CD4-positive, alpha-beta T cell (primary cell): Measurements from ENCODE around the gene FMN1. TPM values are rescaled to one million over a fixed set of nuclear protein-coding genes. Genes with fewer than 3 reads are reported as not detected.

ENCODE experiments used
- ATAC-seq: fragments of 200-7000 bp; cut with Tn5 transposase; one replicate; pipeline ENCODE4 v1.10.0; 2022; ENCODE audit warnings: mild to moderate bottlenecking; ENCODE audit not compliant: poor library complexity
- CTCF ChIA-PET: fragments of 350-600 bp; sonication (Branson Sonifier 250); formaldehyde crosslinking; loops from one replicate; lab custom pipeline; 2021; ENCODE audit warnings: antibody characterized with exemption, inconsistent platforms; lab: Charles Lee
- POLR2A ChIA-PET: fragments of 350-600 bp; sonication (Branson Sonifier 250); formaldehyde crosslinking; loops from one replicate; lab custom pipeline; 2021; ENCODE audit warnings: antibody characterized with exemption, inconsistent platforms; lab: Charles Lee
- DNase-seq, 14 experiments: peaks; one replicate each; pipeline ENCODE4 v3.0.0-alpha.2; 2013 to 2020; ENCODE audit warnings: mixed read lengths in 2 of 14
- H3K27ac ChIP-seq, 2 donors: one replicate each; pipeline versions ENCODE4 v1.5.1 to v1.7.0; 2013; ENCODE audit warnings: low read length in 2 of 2, low read depth in 1 of 2, mild to moderate bottlenecking in 1 of 2
- H3K27me3 ChIP-seq, 2 experiments: 1 replicate in 1 of 2; 2 replicates in 1 of 2; pipeline versions ENCODE4 v1.6.1 to v1.7.0; 2013; ENCODE audit warnings: low read length in 2 of 2, control low read depth in 1 of 2, mild to moderate bottlenecking in 1 of 2, moderate library complexity in 1 of 2; ENCODE audit not compliant: insufficient read depth in 2 of 2, control insufficient read depth in 1 of 2
- H3K36me3 ChIP-seq: one replicate; pipeline ENCODE4 v1.6.1; 2013; ENCODE audit warnings: low read length, control low read depth; ENCODE audit not compliant: insufficient read depth
- H3K4me1 ChIP-seq: one replicate; pipeline ENCODE4 v1.6.1; 2013; ENCODE audit warnings: low read length, control low read depth; ENCODE audit not compliant: insufficient read depth
- H3K4me3 ChIP-seq: one replicate; pipeline ENCODE4 v1.5.1; 2013; ENCODE audit warnings: mild to moderate bottlenecking, low read length, moderate library complexity
- H3K9me3 ChIP-seq, 2 experiments: 1 replicate in 1 of 2; 2 replicates in 1 of 2; pipeline versions ENCODE4 v1.6.1 to v1.7.0; 2013; ENCODE audit warnings: low read length in 2 of 2, mild to moderate bottlenecking in 2 of 2, control low read depth in 1 of 2, moderate library complexity in 1 of 2; ENCODE audit not compliant: control insufficient read depth in 1 of 2, insufficient read depth in 1 of 2
- H3K27ac Mint-ChIP-seq: one replicate; pipeline ENCODE4 v1.8.0; 2020; ENCODE audit warnings: mixed read lengths
- H3K27me3 Mint-ChIP-seq: one replicate; pipeline ENCODE4 v1.8.0; 2021; ENCODE audit warnings: mixed read lengths
- H3K36me3 Mint-ChIP-seq: one replicate; pipeline ENCODE4 v1.8.0; 2021; ENCODE audit warnings: low read depth, mixed read lengths
- H3K4me1 Mint-ChIP-seq: one replicate; pipeline ENCODE4 v1.8.0; 2021; ENCODE audit warnings: low read depth, mixed read lengths
- H3K4me3 Mint-ChIP-seq: one replicate; pipeline ENCODE4 v1.8.0; 2020; ENCODE audit warnings: mild to moderate bottlenecking, mixed read lengths
- H3K9me3 Mint-ChIP-seq: one replicate; pipeline ENCODE4 v1.8.0; 2020; ENCODE audit warnings: mixed read lengths
- intact Hi-C, 2 experiments: fragments of 100-400 bp; cut with DNase I in 1 of 2; cut with micrococcal nuclease in 1 of 2; formaldehyde crosslinking; loops; one replicate each; pipeline versions ENCODE4 v1.15.1 to v1.9.0; 2023 to 2025; cut with DNase I, micrococcal nuclease
- total RNA-seq, 174 experiments: library from RNA in 2 of 174; stranded (reverse) in 2 of 174; gene quantifications; one replicate each; pipeline ENCODE4 v1.2.3 and lab custom pipeline; 2021 to 2026
- TF ChIP-seq, protein P1 (sequence below): fragments of 200-600 bp; IDR thresholded peaks from one replicate; pipeline ENCODE4 v1.8.0; 2022; ENCODE audit warnings: antibody characterized with exemption, mild to moderate bottlenecking

The FMN1 gene
- total RNA-seq, 2 experiments from 2014 or later: 0.39 to 0.55 TPM

DNA sequence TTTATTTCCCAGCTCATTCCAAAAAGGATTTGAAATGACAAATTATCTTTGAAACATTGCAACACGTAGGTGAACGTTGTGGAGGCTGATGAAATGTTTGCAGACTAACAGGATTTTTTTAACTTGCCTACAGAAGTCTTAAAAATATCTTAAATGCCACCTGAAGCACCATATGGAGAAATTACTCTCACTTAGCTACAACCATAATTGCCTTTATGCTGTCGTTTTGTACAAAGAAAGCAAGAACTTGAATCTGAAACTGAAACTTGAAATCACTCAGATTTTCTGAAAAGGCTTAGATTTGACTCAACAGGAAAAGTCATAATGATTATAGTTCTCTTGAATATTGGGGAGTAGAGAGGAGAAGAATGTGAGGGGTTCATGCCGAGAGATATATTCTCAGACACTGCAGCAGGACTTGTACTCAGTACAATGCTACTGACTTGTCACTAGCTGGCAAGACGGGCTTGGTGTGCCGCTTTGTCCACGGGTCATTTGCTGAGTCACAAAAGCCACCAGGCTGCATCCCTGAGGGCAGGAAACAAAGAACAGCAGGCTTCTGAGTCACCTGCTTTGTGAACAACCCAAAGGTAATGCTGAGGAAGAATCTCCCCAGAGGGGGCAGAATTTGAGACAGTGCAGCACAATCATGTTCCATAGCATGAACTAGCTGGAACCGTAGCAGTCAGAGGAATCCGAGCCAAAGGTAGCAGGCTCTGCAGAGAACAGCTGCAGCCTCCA, 7.1 kb upstream of the FMN1 start:
- CTCF ChIA-PET: interaction anchor here (0.7 to 1.5 kb wide), 2 partner anchors 8 to 13 kb away, joined by 3 read pairs; no protein-coding TSS in a partner anchor
- no peaks in the 10 kb centered on the region for H3K9me3 ChIP-seq
- Mint-ChIP-seq H3K27me3 (no peaks in the 10 kb centered on the region), H3K9me3 (no peaks in the 10 kb centered on the region), H3K27ac (peak overlapping the region; percentile 40), H3K4me1 (peaks cover 23% of the 10 kb centered on the region), H3K36me3 (no peaks in the 10 kb centered on the region), H3K4me3 (peak overlapping the region; percentile 34)
- DNase-seq (peak; percentile 10 to 73 (median 38)), ATAC-seq (peak; percentile 93)
- TF ChIP-seq, protein P1, sequence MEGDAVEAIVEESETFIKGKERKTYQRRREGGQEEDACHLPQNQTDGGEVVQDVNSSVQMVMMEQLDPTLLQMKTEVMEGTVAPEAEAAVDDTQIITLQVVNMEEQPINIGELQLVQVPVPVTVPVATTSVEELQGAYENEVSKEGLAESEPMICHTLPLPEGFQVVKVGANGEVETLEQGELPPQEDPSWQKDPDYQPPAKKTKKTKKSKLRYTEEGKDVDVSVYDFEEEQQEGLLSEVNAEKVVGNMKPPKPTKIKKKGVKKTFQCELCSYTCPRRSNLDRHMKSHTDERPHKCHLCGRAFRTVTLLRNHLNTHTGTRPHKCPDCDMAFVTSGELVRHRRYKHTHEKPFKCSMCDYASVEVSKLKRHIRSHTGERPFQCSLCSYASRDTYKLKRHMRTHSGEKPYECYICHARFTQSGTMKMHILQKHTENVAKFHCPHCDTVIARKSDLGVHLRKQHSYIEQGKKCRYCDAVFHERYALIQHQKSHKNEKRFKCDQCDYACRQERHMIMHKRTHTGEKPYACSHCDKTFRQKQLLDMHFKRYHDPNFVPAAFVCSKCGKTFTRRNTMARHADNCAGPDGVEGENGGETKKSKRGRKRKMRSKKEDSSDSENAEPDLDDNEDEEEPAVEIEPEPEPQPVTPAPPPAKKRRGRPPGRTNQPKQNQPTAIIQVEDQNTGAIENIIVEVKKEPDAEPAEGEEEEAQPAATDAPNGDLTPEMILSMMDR: peak; percentile 31
- peak overlapping the region in 1 of 2 donors; percentile 1 for H3K27ac ChIP-seq
- H3K4me1 ChIP-seq: peaks cover 8% of the 10 kb centered on the region
- peak overlapping the region; percentile 33 for H3K4me3 ChIP-seq
- intact Hi-C loops: no loop called here
- POLR2A ChIA-PET: interaction anchor here (0.9 to 1.9 kb wide), 2 partner anchors 13 to 78 kb away, joined by 3 to 6 read pairs; no protein-coding TSS in a partner anchor
- no peaks in the 10 kb centered on the region for H3K36me3 ChIP-seq
- H3K27me3 ChIP-seq: no peaks in the 10 kb centered on the region

DNA sequence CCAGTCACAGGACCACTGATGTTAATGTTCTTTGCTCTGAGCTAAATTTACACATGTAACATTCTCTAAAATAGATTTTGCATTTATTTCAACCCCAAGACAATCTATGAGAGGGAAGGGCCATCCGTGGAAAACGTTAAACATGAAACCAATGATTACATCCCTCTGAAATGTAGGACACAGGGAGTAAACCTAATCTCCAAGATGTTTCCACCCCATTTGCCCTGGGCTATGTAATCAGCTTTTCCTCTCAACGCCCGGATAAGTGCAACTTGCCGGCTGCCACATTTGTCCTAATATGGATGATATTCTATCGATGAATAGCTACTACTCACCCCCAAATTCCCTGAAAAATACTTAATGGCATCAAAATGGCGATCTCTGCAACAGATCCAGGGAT, 6.4 kb upstream of the FMN1 start:
- peaks cover 23% of the 10 kb centered on the region for H3K4me1 Mint-ChIP-seq
- Histone ChIP-seq H3K36me3 (no peaks in the 10 kb centered on the region), H3K4me3 (no peak overlapping the region), H3K27ac (no peak overlapping the region), H3K4me1 (peaks cover 8% of the 10 kb centered on the region), H3K9me3 (no peaks in the 10 kb centered on the region), H3K27me3 (no peaks in the 10 kb centered on the region)
- no peaks in the 10 kb centered on the region for H3K9me3 Mint-ChIP-seq
- ChIA-PET POLR2A (no interaction called here), CTCF (no interaction called here)
- no peak overlapping the region for H3K4me3 Mint-ChIP-seq
- TF ChIP-seq, protein P1: no peak
- no peaks in the 10 kb centered on the region for H3K36me3 Mint-ChIP-seq
- ATAC-seq: no peak
- intact Hi-C loops: no loop called here
- no peaks in the 10 kb centered on the region for H3K27me3 Mint-ChIP-seq
- DNase-seq: no peak
- H3K27ac Mint-ChIP-seq: no peak overlapping the region

DNA sequence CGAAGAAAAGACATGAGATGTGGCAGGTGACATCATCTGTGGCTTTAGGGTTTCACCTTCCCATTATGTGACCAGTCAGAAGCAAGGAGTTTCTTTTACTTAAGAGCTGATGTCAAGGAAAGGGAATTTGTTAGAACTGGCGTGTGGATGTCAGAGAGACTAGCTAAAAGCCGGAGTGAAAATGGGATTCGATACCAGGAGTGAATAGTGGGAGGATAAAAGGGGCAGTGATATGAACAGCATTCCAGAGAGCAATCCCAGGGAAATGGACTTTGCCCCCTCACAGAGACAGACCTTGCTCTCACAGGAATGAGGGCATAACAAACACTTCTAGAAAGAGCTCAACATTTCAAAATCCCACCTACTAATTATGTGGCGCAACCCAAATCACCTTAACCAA, 5.9 kb upstream of the FMN1 start:
- H3K4me1 Mint-ChIP-seq: peaks cover 23% of the 10 kb centered on the region
- Histone ChIP-seq H3K27me3 (no peaks in the 10 kb centered on the region), H3K9me3 (no peaks in the 10 kb centered on the region), H3K4me1 (peaks cover 8% of the 10 kb centered on the region), H3K4me3 (no peak overlapping the region), H3K27ac (no peak overlapping the region), H3K36me3 (no peaks in the 10 kb centered on the region)
- intact Hi-C loops: no loop called here
- H3K27ac Mint-ChIP-seq: no peak overlapping the region
- ATAC-seq (no peak), DNase-seq (no peak)
- TF ChIP-seq, protein P1: no peak
- no peaks in the 10 kb centered on the region for H3K36me3 Mint-ChIP-seq
- ChIA-PET POLR2A (no interaction called here), CTCF (no interaction called here)
- no peak overlapping the region for H3K4me3 Mint-ChIP-seq
- H3K27me3 Mint-ChIP-seq: no peaks in the 10 kb centered on the region
- H3K9me3 Mint-ChIP-seq: no peaks in the 10 kb centered on the region
